KOPT-K1 (cell line): ENCODE measurements around the gene DISP2.

Source experiments
- H3K27ac ChIP-seq: fragments of 200-600 bp; sonication (generic); 2 replicates; pipeline ENCODE4 v1.5.1; 2016; ENCODE audit warnings: antibody characterized with exemption, mild to moderate bottlenecking, low read depth, low read length; ENCODE audit not compliant: poor library complexity, severe bottlenecking
- H3K36me3 ChIP-seq: fragments of 200-600 bp; sonication (generic); 2 replicates; pipeline ENCODE4 v1.5.1; 2017; ENCODE audit warnings: antibody characterized with exemption, mild to moderate bottlenecking, low read length, moderate library complexity; ENCODE audit not compliant: insufficient read depth
- H3K9me3 ChIP-seq: fragments of 200-600 bp; sonication (generic); 2 replicates; pipeline ENCODE4 v1.5.1; 2017; ENCODE audit warnings: antibody characterized with exemption, low read length, mild to moderate bottlenecking; ENCODE audit not compliant: insufficient read depth, poor library complexity, severe bottlenecking

The DISP2 gene

GRCh38 chr15:40358471-40359353 is 693 bp downstream of the DISP2 start:
- H3K9me3 ChIP-seq, result no peaks in the 10 kb centered on the region
- H3K36me3 ChIP-seq, result no peaks in the 10 kb centered on the region
- no peak overlapping the region for H3K27ac ChIP-seq

GRCh38 chr15:40360015-40360414 is 2.0 kb downstream of the DISP2 start:
- no peaks in the 10 kb centered on the region for H3K36me3 ChIP-seq
- H3K27ac ChIP-seq, result no peak overlapping the region
- H3K9me3 ChIP-seq, result no peaks in the 10 kb centered on the region

GRCh38 chr15:40361640-40362039 is 3.6 kb downstream of the DISP2 start:
- Histone ChIP-seq H3K27ac (no peak overlapping the region), H3K9me3 (no peaks in the 10 kb centered on the region), H3K36me3 (no peaks in the 10 kb centered on the region)

GRCh38 chr15:40363611-40364010 is 5.6 kb downstream of the DISP2 start:
- H3K36me3 ChIP-seq, result no peaks in the 10 kb centered on the region
- H3K9me3 ChIP-seq, result no peaks in the 10 kb centered on the region
- no peak overlapping the region for H3K27ac ChIP-seq

GRCh38 chr15:40364251-40364650 is 6.2 kb downstream of the DISP2 start:
- Histone ChIP-seq H3K36me3 (no peaks in the 10 kb centered on the region), H3K27ac (no peak overlapping the region), H3K9me3 (no peaks in the 10 kb centered on the region)

GRCh38 chr15:40365016-40365415 is 7.0 kb downstream of the DISP2 start:
- no peak overlapping the region for H3K27ac ChIP-seq
- H3K36me3 ChIP-seq, result no peaks in the 10 kb centered on the region
- H3K9me3 ChIP-seq, result no peaks in the 10 kb centered on the region

- Histone ChIP-seq H3K9me3 (no peaks in the 10 kb centered on the region), H3K36me3 (no peaks in the 10 kb centered on the region), H3K27ac (no peak overlapping the region)
Measured at GRCh38 chr15:40365624-40366456, 7.8 kb downstream of the DISP2 start.

GRCh38 chr15:40366457-40367370 is 8.7 kb downstream of the DISP2 start:
- Histone ChIP-seq H3K36me3 (no peaks in the 10 kb centered on the region), H3K27ac (no peak overlapping the region), H3K9me3 (no peaks in the 10 kb centered on the region)

GRCh38 chr15:40367371-40367685 is 9.3 kb downstream of the DISP2 start:
- no peaks in the 10 kb centered on the region for H3K9me3 ChIP-seq
- H3K36me3 ChIP-seq, result no peaks in the 10 kb centered on the region
- H3K27ac ChIP-seq, result peak overlapping the region; percentile 26

- H3K9me3 ChIP-seq, result no peaks in the 10 kb centered on the region
- H3K36me3 ChIP-seq, result no peaks in the 10 kb centered on the region
- peak overlapping the region; percentile 26 for H3K27ac ChIP-seq
Measured at GRCh38 chr15:40367686-40368611, 9.9 kb downstream of the DISP2 start.

- H3K27ac ChIP-seq, result no peak overlapping the region
- H3K36me3 ChIP-seq, result no peaks in the 10 kb centered on the region
- no peaks in the 10 kb centered on the region for H3K9me3 ChIP-seq
Measured at GRCh38 chr15:40368719-40369473, 10.9 kb downstream of the DISP2 start.

GRCh38 chr15:40369474-40369869 is 11.5 kb downstream of the DISP2 start:
- no peak overlapping the region for H3K27ac ChIP-seq
- no peaks in the 10 kb centered on the region for H3K9me3 ChIP-seq
- H3K36me3 ChIP-seq, result no peaks in the 10 kb centered on the region

- H3K27ac ChIP-seq, result no peak overlapping the region
- H3K36me3 ChIP-seq, result no peaks in the 10 kb centered on the region
- no peaks in the 10 kb centered on the region for H3K9me3 ChIP-seq
Measured at GRCh38 chr15:40369971-40370370, 12.0 kb downstream of the DISP2 start.
